Measurements from ENCODE around the gene CDADC1.

Gene CDADC1

DNA sequence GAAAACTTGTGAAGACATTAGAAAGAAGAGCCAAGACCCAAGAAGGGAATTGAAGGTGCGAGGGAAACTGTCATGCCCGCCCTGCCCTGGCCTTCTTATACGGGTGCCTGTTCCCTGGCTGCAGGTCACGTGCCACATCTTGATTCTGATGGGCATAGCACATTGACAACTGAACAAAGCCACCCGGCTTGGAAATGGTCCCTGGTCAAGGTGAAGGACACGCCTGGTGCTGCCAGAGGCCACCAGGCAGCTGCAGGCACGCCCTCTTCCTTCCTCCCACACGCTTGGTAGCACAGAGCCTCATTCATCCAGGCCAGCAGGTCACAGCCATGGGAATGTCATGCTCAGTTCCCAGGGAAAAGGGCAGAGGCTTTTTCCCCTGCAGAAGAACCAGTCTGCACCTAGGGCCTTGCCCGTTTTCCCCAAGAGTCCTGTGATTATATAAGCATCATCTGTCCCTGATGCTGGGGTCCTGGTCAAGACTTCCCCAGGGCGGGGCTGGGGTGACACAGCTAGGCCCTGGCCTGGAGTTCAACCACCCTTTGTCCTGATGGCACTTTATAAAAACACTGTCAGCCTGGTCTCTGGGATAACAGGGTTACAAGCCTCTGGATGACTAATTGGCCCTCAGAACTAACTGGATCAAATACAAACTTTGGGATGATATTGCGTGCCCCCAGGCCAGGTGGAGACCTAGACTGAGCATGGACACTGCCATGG is 56.0 kb downstream of the CDADC1 start:
- no peak overlapping the region for H3K4me3 ChIP-seq (ENCODE audit: low read depth, low read length)
- no peak for DNase-seq
- H3K4me1 ChIP-seq: no peaks in the 10 kb centered on the region
- no peaks in the 10 kb centered on the region for H3K36me3 ChIP-seq
- no peaks in the 10 kb centered on the region for H3K9me3 ChIP-seq
- TF ChIP-seq, protein P1, sequence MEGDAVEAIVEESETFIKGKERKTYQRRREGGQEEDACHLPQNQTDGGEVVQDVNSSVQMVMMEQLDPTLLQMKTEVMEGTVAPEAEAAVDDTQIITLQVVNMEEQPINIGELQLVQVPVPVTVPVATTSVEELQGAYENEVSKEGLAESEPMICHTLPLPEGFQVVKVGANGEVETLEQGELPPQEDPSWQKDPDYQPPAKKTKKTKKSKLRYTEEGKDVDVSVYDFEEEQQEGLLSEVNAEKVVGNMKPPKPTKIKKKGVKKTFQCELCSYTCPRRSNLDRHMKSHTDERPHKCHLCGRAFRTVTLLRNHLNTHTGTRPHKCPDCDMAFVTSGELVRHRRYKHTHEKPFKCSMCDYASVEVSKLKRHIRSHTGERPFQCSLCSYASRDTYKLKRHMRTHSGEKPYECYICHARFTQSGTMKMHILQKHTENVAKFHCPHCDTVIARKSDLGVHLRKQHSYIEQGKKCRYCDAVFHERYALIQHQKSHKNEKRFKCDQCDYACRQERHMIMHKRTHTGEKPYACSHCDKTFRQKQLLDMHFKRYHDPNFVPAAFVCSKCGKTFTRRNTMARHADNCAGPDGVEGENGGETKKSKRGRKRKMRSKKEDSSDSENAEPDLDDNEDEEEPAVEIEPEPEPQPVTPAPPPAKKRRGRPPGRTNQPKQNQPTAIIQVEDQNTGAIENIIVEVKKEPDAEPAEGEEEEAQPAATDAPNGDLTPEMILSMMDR (IDR thresholded peaks at IDR 0.05; ENCODE audit: low read depth, low read length): no peak
- no peaks in the 10 kb centered on the region for H3K27me3 ChIP-seq

DNA sequence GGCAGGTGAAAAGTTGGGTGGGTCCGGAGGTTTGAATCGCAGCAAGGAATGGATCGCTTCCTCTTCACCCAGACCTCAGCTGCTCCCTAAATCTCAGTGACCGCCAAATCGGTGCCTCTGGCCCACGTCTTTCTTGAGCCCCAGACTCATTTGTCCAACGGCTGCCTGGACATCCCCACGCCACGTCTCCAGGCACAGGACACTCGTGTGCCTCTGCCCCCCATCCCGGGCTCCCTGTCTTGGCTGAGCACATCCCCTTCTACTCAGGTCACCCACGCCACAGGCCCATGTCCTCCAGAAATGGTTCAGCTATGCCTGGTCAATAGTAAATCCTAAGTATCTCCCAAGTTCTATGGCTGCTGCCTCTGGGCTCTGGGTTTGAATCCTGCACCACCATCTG is 56.6 kb downstream of the CDADC1 start:
- Histone ChIP-seq H3K36me3 (no peaks in the 10 kb centered on the region), H3K4me3 (ENCODE audit: low read depth, low read length) (no peak overlapping the region), H3K4me1 (no peaks in the 10 kb centered on the region), H3K27me3 (no peaks in the 10 kb centered on the region), H3K9me3 (no peaks in the 10 kb centered on the region)
- no peak for DNase-seq
- TF ChIP-seq, protein P1 (IDR thresholded peaks at IDR 0.05; ENCODE audit: low read depth, low read length): no peak

DNA sequence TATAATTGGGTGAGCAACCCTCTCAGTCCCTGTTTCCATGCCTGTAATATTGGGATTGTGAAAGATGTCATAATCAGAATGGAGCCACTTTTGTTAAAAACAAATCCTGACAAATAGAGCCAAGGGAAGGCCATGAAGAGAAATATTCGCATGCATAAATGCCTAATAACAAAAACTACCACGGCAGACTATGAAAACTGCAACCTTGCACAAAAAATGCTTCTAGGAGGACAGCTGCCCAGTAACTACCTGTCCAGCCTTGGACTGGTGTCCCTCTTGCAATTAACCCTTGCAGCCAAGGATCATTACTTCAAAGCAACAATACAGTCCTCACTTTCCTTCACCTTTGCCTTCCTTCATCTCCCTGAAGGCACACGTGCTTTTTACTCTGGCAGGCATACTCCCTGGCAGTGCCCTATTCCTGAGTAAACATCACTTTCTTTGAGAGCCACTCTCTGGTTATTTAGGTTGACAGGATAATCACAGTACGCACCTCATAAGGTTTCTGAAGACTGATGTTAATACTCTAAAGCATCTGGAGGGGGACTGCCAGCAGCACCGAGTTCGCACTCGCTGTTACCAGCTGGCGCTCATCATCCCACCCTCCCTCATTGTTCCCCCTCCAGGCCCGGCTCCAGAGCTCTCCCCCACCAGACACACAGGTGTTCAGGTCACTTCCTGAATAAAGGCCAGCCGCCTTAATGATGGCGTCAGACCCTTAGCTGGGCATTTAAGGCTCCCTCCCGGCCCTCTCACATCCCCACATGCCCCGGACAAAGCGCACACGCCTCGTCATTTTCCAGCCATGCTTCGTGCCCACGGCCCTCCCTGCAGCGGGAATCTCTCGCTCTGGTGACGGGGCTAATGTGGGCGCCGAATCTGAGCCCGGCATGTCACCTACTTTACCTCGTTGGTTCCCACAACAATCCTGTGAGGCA is 57.3 kb downstream of the CDADC1 start:
- Histone ChIP-seq H3K36me3 (no peaks in the 10 kb centered on the region), H3K4me1 (no peaks in the 10 kb centered on the region), H3K4me3 (ENCODE audit: low read depth, low read length) (no peak overlapping the region), H3K27me3 (no peaks in the 10 kb centered on the region), H3K9me3 (no peaks in the 10 kb centered on the region)
- TF ChIP-seq, protein P1 (IDR thresholded peaks at IDR 0.05; ENCODE audit: low read depth, low read length): no peak
- DNase-seq: no peak

- H3K4me1 ChIP-seq: no peaks in the 10 kb centered on the region
- TF ChIP-seq, protein P1 (IDR thresholded peaks at IDR 0.05; ENCODE audit: low read depth, low read length): no peak
Measured at GRCh38 chr13:49305792-49306425, 58.2 kb downstream of the CDADC1 start.

GRCh38 chr13:49307365-49307764 is 59.6 kb downstream of the CDADC1 start:
- Histone ChIP-seq H3K36me3 (no peaks in the 10 kb centered on the region), H3K4me1 (no peaks in the 10 kb centered on the region), H3K27me3 (no peaks in the 10 kb centered on the region), H3K9me3 (no peaks in the 10 kb centered on the region), H3K4me3 (ENCODE audit: low read depth, low read length) (no peak overlapping the region)
- DNase-seq: no peak
- TF ChIP-seq, protein P1 (IDR thresholded peaks at IDR 0.05; ENCODE audit: low read depth, low read length): no peak

More at GRCh38 chr13:49305792-49306425, 58.2 kb downstream of the CDADC1 start:
- H3K9me3 ChIP-seq: no peaks in the 10 kb centered on the region
- no peaks in the 10 kb centered on the region for H3K27me3 ChIP-seq
- no peaks in the 10 kb centered on the region for H3K36me3 ChIP-seq
- DNase-seq: no peak
- H3K4me3 ChIP-seq (ENCODE audit: low read depth, low read length): no peak overlapping the region
